K562 (cell line): ENCODE measurements around the gene CCDC32. TPM values are rescaled to one million over a fixed set of nuclear protein-coding genes. Genes with fewer than 3 reads are reported as not detected.
A peak's percentile ranks its signal among the peaks of the same experiment; 100 is the strongest.

Source experiments
- ATF6 ChIP-seq: sonication (generic); formaldehyde crosslinking; IDR thresholded peaks from 2 replicates; pipeline ENCODE4 v1.4.0; 2020; ENCODE audit warnings: mild to moderate bottlenecking, missing genetic modification reagents
- CEBPZ ChIP-seq: fragments of 150-350 bp; IDR thresholded peaks from 2 replicates; pipeline ENCODE4 v1.6.1; 2014; ENCODE audit warnings: low read depth, mild to moderate bottlenecking, low read length, borderline replicate concordance
- HCFC1 ChIP-seq: IDR thresholded peaks from 2 replicates; pipeline ENCODE4 v1.6.1; 2012; ENCODE audit warnings: low read depth, low read length, improper control_type of control experiment
- PRMT5 ChIP-seq: sonication (generic); formaldehyde crosslinking; IDR thresholded peaks from 2 replicates; pipeline ENCODE4 v1.5.0; 2020; ENCODE audit warnings: missing genetic modification reagents
- TCF7L2 ChIP-seq: fragments of 150-350 bp; IDR thresholded peaks from 2 replicates; pipeline ENCODE4 v1.6.1; 2016; ENCODE audit warnings: low read depth, mild to moderate bottlenecking, low read length, moderate library complexity
- ZBED1 ChIP-seq: IDR thresholded peaks from 2 replicates; pipeline ENCODE4 v1.6.1; 2014
- ZC3H4 ChIP-seq: sonication (generic); formaldehyde crosslinking; IDR thresholded peaks from 2 replicates; pipeline ENCODE4 v1.9.0; 2021; ENCODE audit warnings: missing genetic modification reagents, borderline replicate concordance
- ZEB2 ChIP-seq: fragments of 450-650 bp; IDR thresholded peaks from 2 replicates; pipeline ENCODE4 v1.6.1; 2016
- ZNF165 ChIP-seq: fragments of 250-450 bp; sonication (Bioruptor Pico); IDR thresholded peaks from 2 replicates; pipeline ENCODE4 v1.4.0; 2020; ENCODE audit warnings: borderline replicate concordance
- polyA plus RNA-seq, 8 experiments: library from polyadenylated mRNA; depleted of rRNA in 4 of 8; stranded (reverse) in 5 of 8; unstranded in 3 of 8; fragments of >200 nt; fragmentation: Nextera tagmentation in 2 of 8; fragmentation: Illumina TruSeq in 1 of 8; extraction: Ambion mirVana in 2 of 8; extraction: Trizol in 1 of 8; gene quantifications; 2 replicates each; pipeline versions ENCODE4 v1.2.1 to v1.2.3, GENCODE V29; 2011 to 2014; ENCODE audit warnings: inconsistent platforms in 1 of 8, missing spikeins in 1 of 8
- total RNA-seq, 7 experiments: library from RNA; depleted of rRNA in 6 of 7; stranded (reverse); fragments of >200 nt in 6 of 7; fragmentation: Illumina TruSeq in 2 of 7; extraction: Trizol in 2 of 7; gene quantifications; 2 replicates each; pipeline versions ENCODE4 v1.2.1 to v1.2.3, GENCODE V29; 2011 to 2021; ENCODE audit warnings: low replicate concordance in 1 of 7
- TF ChIP-seq, protein P1 (sequence below): fragments of 450-650 bp; formaldehyde crosslinking; IDR thresholded peaks from 2 replicates; pipeline ENCODE4 v1.4.0; 2020; ENCODE audit warnings: mild to moderate bottlenecking, mixed read lengths
- TF ChIP-seq, protein P2 (sequence below), 2 experiments: fragments of 450-650 bp; IDR thresholded peaks; 2 replicates each; pipeline ENCODE4 v1.6.1; 2018; ENCODE audit warnings: mild to moderate bottlenecking in 2 of 2, low read depth in 1 of 2; ENCODE audit not compliant: partially characterized antibody in 2 of 2
- TF ChIP-seq, protein P3 (sequence below): fragments of 250-450 bp; sonication (Bioruptor Pico); IDR thresholded peaks from 2 replicates; pipeline ENCODE4 v1.4.0; 2020; ENCODE audit warnings: borderline replicate concordance

Gene CCDC32
- total and polyA plus RNA-seq, 9 of the 15 experiments (the other 6 are each of a cell fraction or from before 2014, with no cell fraction given) = 22.2 to 94.8 (median 37.1) TPM

GRCh38 chr15:40593588-40594428, 29.0 kb upstream of the CCDC32 start, which contains the start of gene KNL1 (continued):
- TF ChIP-seq, protein P1, sequence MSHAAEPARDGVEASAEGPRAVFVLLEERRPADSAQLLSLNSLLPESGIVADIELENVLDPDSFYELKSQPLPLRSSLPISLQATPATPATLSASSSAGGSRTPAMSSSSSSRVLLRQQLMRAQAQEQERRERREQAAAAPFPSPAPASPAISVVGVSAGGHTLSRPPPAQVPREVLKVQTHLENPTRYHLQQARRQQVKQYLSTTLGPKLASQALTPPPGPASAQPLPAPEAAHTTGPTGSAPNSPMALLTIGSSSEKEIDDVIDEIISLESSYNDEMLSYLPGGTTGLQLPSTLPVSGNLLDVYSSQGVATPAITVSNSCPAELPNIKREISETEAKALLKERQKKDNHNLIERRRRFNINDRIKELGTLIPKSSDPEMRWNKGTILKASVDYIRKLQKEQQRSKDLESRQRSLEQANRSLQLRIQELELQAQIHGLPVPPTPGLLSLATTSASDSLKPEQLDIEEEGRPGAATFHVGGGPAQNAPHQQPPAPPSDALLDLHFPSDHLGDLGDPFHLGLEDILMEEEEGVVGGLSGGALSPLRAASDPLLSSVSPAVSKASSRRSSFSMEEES (CRISPR knock-in tag) = no peak
- no peak for TF ChIP-seq PRMT5
- TF ChIP-seq, protein P2, sequence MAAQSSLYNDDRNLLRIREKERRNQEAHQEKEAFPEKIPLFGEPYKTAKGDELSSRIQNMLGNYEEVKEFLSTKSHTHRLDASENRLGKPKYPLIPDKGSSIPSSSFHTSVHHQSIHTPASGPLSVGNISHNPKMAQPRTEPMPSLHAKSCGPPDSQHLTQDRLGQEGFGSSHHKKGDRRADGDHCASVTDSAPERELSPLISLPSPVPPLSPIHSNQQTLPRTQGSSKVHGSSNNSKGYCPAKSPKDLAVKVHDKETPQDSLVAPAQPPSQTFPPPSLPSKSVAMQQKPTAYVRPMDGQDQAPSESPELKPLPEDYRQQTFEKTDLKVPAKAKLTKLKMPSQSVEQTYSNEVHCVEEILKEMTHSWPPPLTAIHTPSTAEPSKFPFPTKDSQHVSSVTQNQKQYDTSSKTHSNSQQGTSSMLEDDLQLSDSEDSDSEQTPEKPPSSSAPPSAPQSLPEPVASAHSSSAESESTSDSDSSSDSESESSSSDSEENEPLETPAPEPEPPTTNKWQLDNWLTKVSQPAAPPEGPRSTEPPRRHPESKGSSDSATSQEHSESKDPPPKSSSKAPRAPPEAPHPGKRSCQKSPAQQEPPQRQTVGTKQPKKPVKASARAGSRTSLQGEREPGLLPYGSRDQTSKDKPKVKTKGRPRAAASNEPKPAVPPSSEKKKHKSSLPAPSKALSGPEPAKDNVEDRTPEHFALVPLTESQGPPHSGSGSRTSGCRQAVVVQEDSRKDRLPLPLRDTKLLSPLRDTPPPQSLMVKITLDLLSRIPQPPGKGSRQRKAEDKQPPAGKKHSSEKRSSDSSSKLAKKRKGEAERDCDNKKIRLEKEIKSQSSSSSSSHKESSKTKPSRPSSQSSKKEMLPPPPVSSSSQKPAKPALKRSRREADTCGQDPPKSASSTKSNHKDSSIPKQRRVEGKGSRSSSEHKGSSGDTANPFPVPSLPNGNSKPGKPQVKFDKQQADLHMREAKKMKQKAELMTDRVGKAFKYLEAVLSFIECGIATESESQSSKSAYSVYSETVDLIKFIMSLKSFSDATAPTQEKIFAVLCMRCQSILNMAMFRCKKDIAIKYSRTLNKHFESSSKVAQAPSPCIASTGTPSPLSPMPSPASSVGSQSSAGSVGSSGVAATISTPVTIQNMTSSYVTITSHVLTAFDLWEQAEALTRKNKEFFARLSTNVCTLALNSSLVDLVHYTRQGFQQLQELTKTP (IDR thresholded peaks at IDR 0.05; ENCODE audit: low read depth in 1 of 2, partially characterized antibody in 2 of 2) = peak; percentile 36 to 57
- TF ChIP-seq TCF7L2 = peak; percentile 93
- no peak for TF ChIP-seq CEBPZ
- no peak for TF ChIP-seq ZC3H4
- TF ChIP-seq ZBED1 = no peak
- TF ChIP-seq ZNF165 (CRISPR knock-in tag) = no peak
- TF ChIP-seq ZEB2 = no peak; the same call in 1 of the 2 replicates
- TF ChIP-seq, protein P3, sequence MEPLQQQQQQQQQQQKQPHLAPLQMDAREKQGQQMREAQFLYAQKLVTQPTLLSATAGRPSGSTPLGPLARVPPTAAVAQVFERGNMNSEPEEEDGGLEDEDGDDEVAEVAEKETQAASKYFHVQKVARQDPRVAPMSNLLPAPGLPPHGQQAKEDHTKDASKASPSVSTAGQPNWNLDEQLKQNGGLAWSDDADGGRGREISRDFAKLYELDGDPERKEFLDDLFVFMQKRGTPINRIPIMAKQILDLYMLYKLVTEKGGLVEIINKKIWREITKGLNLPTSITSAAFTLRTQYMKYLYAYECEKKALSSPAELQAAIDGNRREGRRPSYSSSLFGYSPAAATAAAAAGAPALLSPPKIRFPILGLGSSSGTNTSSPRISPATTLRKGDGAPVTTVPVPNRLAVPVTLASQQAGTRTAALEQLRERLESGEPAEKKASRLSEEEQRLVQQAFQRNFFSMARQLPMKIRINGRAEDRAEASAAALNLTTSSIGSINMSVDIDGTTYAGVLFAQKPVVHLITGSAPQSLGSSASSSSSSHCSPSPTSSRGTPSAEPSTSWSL = no peak
- peak; percentile 81 for TF ChIP-seq HCFC1
- TF ChIP-seq ATF6 (CRISPR knock-in tag) = no peak; the same call in 1 of the 2 replicates
